ENCODE measurements around the gene GAPT.

DNA sequence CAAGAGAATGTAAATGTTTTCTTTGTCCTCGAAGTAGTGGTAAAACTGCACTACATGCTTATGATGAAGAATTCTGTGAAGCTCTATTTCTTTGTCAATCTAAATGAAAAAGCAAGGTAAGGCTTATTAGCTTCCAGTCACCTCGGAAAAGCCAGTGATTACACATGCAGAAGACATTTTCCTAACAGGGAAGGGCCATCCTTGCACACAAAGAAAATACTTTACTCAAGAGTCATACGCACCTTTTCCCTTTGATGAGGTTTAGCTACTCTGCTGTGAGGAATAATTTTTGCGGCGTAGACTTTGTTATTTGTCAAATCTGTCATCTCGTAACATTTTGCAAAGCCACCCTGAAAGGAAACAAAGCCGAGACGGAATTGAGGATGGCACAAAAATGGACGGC lies 32.5 kb upstream of the GAPT start:
- TF ChIP-seq, protein P1, sequence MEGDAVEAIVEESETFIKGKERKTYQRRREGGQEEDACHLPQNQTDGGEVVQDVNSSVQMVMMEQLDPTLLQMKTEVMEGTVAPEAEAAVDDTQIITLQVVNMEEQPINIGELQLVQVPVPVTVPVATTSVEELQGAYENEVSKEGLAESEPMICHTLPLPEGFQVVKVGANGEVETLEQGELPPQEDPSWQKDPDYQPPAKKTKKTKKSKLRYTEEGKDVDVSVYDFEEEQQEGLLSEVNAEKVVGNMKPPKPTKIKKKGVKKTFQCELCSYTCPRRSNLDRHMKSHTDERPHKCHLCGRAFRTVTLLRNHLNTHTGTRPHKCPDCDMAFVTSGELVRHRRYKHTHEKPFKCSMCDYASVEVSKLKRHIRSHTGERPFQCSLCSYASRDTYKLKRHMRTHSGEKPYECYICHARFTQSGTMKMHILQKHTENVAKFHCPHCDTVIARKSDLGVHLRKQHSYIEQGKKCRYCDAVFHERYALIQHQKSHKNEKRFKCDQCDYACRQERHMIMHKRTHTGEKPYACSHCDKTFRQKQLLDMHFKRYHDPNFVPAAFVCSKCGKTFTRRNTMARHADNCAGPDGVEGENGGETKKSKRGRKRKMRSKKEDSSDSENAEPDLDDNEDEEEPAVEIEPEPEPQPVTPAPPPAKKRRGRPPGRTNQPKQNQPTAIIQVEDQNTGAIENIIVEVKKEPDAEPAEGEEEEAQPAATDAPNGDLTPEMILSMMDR (IDR thresholded peaks at IDR 0.05) = no peak
- no peak for TF ChIP-seq POLR2A (IDR thresholded peaks at IDR 0.05)
